HS-5 (cell line): ENCODE measurements around the gene CD40.
"Not testable (repeated sequence)": the region's sequence is repeated elsewhere in the genome, so short reads cannot be mapped to it uniquely, and the experiment has no call there.

Source experiments
- DNase-seq: peaks from one replicate; pipeline ENCODE4 v3.0.0-alpha.2; 2012; ENCODE audit warnings: low read depth

Gene CD40

DNA sequence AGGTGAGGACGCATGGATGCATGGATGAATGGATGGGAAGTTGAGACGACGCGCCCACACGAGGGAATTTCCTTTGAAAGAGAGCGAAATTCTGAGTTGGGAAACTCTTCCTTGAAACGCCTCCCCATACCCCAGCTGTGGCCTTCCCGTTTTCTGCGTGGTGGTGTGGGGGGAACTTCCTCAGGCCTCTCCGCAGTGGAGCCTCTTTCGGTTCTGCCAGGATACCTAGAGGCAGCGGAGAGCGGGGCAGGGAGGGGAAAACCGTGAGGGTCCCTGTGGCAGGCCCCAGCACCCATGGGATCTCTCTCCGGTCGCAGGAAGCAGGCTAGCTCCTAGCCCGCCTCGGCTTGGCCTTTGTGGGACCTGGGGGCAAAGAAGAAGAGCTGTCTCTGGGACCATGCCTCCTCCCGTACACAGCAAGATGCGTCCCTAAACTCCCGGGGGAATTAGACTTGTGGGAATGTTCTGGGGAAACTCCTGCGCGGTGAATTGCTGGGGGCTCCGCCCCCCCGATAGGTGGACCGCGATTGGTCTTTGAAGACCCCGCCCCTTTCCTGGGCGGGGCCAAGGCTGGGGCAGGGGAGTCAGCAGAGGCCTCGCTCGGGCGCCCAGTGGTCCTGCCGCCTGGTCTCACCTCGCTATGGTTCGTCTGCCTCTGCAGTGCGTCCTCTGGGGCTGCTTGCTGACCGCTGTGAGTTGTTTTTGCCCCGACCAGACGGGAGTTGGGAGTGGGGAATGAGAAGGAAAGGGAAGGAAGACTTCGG lies at the start of gene CD40:
CD40 (plus strand) TSS at position 611 of the 764 bp plus-strand sequence; CDS start at position 641, 30 bp downstream.
- DNase-seq = peak; percentile 71

DNA sequence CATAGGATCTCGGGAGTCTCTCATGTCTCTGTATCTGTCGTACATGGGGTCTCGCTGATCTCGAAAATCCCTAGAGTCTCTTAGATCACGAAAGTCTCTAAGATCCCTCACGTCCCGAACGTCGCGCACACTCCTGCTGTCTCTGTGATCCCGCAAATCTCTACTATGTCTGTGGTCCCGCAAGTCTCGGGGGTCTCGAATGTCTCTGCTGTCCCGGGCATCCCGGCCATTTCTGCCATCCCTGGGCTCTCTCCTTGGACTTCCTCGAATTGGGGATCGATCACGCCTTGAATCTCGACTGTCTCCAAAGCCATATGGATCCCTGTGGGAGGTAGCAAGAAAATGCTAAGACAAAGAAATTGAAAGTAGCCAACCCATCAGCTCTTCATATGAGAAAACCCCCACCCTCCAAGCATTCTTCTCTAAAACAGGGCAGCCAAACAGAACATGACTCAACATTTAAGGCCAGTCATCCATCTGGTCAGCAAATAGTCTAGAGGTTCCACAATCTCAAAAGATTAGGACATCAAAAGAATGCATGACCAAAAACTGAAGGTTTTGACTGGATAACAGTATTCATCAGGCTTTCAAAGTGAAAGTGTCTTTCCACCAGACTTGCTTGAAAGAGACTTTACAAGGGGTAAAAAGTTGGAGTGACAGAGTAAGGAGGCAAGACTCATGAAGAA lies 47.8 kb upstream of the CD40 start:
- peak; percentile 72 for DNase-seq

GRCh38 chr20:46071573-46071972 lies 46.5 kb upstream of the CD40 start:
- no peak for DNase-seq

DNA sequence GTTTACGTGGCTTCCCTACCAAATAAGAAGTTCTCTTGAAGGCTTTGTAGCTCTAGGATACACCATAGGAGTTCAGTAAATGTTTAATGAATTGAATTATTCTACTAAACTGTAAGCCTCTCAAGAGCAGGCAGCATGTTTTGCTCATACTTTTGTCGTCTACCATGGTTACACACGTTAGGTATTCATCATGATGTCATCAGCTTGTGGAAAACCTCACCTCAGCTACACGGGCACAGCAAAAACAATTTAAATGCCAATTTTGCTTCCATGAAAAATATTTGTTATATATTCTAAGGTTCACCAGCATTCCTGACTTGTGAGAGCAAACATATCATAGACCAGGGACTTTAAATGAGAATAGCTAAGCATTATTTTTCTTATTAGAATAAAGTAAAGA lies 45.1 kb upstream of the CD40 start:
- no peak for DNase-seq

GRCh38 chr20:46073443-46073842 lies 44.7 kb upstream of the CD40 start:
- DNase-seq = no peak

- no peak for DNase-seq
These were observed 44.1 kb upstream of the CD40 start for GRCh38 chr20:46074006-46074405.

DNA sequence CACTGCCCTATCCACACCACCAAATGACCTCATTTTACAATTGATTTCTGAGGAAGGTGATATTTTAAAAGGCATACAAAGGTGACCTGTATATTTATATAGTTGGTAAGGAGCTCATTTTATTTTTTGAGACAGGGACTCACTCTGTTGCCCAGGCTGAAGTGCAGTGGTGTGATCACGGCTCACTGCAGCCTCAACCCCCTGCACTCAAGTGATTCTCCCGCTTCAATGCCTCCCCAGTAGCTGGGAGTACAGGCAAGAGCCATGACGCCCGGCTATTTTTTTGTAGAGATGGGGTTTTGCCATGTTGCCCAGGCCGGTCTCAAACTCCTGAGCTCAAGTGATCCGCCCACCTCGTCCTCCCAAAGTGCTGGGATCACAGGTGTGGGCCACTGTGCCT lies 41.3 kb upstream of the CD40 start:
- no peak for DNase-seq

DNA sequence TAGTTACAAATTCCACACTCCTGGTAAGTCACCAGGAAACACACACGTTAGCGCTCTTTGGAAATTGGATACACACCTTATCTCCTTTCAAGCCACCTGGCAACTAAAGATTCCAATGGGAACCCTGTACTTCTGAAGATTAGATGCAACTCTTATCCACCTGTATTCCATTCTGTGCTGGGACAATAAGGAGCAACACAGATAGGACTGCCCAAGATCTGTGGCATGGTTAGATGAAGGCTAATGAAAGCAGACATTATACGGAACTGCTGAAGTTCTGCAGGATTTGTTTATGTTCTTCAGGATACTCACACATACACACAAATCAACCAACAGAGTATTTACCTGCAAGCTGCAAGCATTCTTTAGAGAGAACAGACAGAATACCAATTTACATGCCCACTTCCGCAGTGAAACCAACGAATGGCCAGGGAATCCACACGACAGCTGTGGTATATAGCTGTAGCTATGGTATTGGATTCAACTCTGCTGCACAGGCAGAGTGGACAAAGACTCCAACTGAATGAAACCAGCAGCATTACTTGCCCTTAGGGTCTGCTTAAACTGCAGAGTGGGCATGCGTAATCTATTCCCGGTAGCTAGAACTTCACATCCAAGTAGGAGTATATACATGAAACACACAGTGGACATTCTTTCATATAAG lies 40.3 kb upstream of the CD40 start:
- DNase-seq = no peak

- DNase-seq = no peak
These were observed 39.2 kb upstream of the CD40 start for GRCh38 chr20:46078954-46079353.

DNA sequence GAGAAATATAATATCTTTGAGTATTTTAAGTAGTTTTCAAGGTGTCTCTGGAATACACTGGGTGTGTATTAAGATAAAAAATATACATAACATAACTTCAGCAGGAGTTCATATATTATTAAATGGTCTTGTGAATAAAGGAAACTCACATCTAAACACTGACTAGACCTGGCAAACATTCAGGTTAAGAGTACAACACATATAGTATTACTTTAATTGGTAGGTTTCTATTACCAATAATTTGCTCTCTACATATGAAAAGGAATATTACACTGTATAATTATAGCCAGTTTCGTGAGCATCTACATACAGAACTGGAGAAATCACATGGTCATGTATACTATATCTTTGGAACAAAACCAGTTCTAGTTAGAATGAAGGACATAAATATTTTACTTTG lies 37.0 kb upstream of the CD40 start:
- DNase-seq = no peak

DNA sequence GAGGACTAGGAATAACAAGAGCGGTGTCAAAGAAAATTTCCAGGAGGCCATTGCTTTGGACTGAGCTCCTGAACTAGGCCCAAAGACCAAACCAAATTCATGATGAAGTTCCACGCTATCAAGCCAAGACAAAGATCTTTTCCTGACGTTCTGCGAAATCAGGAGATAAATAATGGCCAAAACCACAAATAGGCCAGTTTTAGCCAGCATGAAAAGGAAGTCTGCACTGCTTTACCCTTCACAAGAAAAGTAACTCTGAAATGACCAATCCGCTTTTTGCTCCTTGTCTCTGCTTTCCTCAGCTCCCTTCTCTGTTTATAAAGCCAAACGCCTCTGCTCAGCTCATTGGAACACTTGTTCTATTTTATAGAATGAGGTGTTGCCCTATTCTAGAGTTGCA lies 35.0 kb upstream of the CD40 start:
- DNase-seq = no peak

DNA sequence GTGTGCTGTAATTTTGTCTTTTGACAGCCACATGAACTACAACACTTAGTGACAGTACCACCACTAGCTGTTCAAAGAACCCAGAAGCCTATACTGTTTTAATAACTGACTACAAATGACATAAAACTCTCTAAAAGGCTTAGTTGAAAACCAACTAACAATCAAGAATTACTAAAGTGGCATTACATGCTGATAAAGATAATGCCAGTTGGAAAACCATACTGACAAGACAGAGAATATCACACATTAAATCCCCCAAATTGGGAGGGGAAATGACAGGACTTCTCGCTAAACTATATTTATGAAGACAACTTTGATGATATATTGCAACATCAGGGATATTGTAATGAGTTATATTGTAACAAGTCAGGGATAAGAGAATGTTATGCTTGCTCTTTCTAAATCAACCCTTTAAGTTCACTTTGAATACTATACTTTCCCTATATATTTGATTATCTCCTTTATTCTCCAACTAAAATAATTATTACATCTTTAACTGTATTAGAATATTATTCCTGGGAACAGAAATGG lies 34.5 kb upstream of the CD40 start:
- no peak for DNase-seq

- no peak for DNase-seq
These were observed 33.3 kb upstream of the CD40 start for GRCh38 chr20:46084805-46085178.

DNA sequence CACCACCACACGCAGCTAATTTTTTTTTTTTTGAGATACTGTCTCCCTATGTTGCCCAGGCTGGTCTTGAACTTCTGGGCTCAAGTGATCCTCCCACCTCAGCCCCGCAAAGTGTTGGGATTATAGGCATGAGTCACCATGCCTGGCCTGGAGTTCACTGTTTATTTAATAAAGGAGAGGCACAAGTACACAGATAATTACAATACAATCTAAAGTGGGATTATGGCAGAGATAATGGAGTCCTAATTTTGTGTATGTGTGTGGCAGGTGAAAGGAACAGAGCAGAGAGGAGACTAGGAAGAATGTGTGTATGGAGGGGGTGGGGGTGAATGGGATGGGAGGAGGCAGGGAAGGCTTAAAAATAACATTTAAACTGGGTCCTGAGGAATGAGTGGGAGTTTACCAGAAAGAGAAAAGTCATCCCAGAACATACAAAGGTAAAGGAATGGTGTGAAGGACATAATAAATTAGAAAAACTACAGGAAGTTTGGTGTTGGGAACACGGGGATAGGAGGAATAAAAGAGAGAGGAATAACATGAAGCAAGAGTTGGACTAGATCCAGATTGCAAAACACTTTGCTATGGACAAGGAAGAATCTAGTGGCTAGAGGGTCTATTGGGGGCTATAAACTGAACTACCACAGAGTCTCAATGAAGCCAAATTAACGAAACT lies 32.8 kb upstream of the CD40 start:
- no peak for DNase-seq

GRCh38 chr20:46087161-46087560 lies 31.0 kb upstream of the CD40 start:
- DNase-seq = no peak

DNA sequence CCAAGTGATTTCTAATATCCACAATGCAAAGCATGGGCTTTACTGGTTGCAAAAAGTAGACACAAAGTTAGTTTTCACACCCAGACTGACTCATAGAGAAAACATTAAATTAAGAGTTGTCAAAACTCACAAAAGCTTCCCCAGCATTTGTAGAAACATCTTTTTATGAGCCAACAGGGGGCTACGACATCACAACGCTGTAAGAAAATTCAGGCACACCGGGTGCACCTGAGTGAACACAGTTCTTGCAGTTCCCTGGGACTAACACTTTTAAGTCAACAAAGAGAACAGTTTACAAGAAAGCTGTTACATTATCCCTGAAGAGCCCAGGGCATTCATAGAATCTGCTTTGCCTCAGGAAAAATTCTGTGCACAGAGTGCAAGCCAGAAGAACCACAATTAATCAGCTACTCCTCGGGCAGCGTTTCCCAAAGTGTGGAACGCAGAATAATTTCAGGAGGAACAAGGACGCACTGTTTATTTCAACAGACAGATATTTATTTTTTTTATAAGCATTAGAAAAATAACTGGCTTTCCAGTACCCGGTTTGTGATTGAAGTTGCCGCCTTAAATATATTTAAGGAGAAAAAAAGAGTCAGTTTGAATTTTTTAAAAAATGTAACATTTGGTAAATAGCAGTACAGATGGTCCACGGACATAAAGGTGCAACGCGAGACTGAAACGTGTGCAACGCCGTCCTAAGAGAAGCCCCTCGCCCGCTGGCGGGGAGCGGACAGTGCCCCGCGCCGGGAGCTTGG lies 29.5 kb upstream of the CD40 start:
- DNase-seq = no peak

- DNase-seq = no peak
These were observed 29.0 kb upstream of the CD40 start for GRCh38 chr20:46089167-46089416.

- DNase-seq = peak; percentile 89
These were observed 28.4 kb upstream of the CD40 start, which contains the start of gene NCOA5 for GRCh38 chr20:46089417-46090388. Gene NCOA5 (minus strand): TSS chr20:46089962. CDS start chr20:46079424, 10,538 bp downstream.

- DNase-seq = not testable (repeated sequence)
These were observed 26.2 kb upstream of the CD40 start for GRCh38 chr20:46091622-46092535.
